Neural crest cell (in vitro differentiated cells): ENCODE data around the gene KLHDC7B. TPM values are rescaled to one million over a fixed set of nuclear protein-coding genes. Genes with fewer than 3 reads are reported as not detected.
A peak's percentile ranks its signal among the peaks of the same experiment; 100 is the strongest.
"Not testable (repeated sequence)": the region's sequence is repeated elsewhere in the genome, so short reads cannot be mapped to it uniquely, and the experiment has no call there.

ENCODE experiments used
- DNase-seq: peaks from one replicate; pipeline ENCODE4 v3.0.0; 2021; ENCODE audit warnings: low read depth, mixed read lengths, low spot score
- H3K27ac Mint-ChIP-seq: one replicate; pipeline ENCODE4 v1.8.0; 2021; ENCODE audit warnings: mild to moderate bottlenecking, mixed read lengths; ENCODE audit not compliant: unreplicated experiment
- H3K27me3 Mint-ChIP-seq: 2 replicates; pipeline ENCODE4 v1.8.0; 2021; ENCODE audit warnings: low read depth, mild to moderate bottlenecking, mixed read lengths
- H3K36me3 Mint-ChIP-seq: 2 replicates; pipeline ENCODE4 v1.8.0; 2021; ENCODE audit warnings: low read depth, mild to moderate bottlenecking, mixed read lengths
- H3K4me1 Mint-ChIP-seq: 2 replicates; pipeline ENCODE4 v1.8.0; 2021; ENCODE audit warnings: mixed read lengths
- H3K4me3 Mint-ChIP-seq: one replicate; pipeline ENCODE4 v1.8.0; 2021; ENCODE audit warnings: mild to moderate bottlenecking, mixed read lengths
- H3K9me3 Mint-ChIP-seq: 2 replicates; pipeline ENCODE4 v1.8.0; 2021; ENCODE audit warnings: mixed read lengths
- total RNA-seq: library from RNA; stranded (reverse); gene quantifications from 2 replicates; pipeline ENCODE4 v1.2.1, GENCODE V29; 2021
- TF ChIP-seq, protein P1 (sequence below): fragments of 200-600 bp; sonication (generic); conservative IDR thresholded peaks from 2 replicates; pipeline ENCODE4 v1.5.0; 2021; ENCODE audit warnings: antibody characterized with exemption, mild to moderate bottlenecking

Gene KLHDC7B
- total RNA-seq, 1 donor from 2014 or later: 0.07 TPM

GRCh38 chr22:50537765-50538164 lies 7.9 kb upstream of the KLHDC7B start:
- no peak for DNase-seq
- Mint-ChIP-seq H3K36me3 (no peaks in the 10 kb centered on the region), H3K9me3 (no peaks in the 10 kb centered on the region), H3K27ac (no peak overlapping the region), H3K4me3 (no peak overlapping the region), H3K4me1 (peaks cover 15% of the 10 kb centered on the region), H3K27me3 (peaks cover 48% of the 10 kb centered on the region)
- TF ChIP-seq, protein P1, sequence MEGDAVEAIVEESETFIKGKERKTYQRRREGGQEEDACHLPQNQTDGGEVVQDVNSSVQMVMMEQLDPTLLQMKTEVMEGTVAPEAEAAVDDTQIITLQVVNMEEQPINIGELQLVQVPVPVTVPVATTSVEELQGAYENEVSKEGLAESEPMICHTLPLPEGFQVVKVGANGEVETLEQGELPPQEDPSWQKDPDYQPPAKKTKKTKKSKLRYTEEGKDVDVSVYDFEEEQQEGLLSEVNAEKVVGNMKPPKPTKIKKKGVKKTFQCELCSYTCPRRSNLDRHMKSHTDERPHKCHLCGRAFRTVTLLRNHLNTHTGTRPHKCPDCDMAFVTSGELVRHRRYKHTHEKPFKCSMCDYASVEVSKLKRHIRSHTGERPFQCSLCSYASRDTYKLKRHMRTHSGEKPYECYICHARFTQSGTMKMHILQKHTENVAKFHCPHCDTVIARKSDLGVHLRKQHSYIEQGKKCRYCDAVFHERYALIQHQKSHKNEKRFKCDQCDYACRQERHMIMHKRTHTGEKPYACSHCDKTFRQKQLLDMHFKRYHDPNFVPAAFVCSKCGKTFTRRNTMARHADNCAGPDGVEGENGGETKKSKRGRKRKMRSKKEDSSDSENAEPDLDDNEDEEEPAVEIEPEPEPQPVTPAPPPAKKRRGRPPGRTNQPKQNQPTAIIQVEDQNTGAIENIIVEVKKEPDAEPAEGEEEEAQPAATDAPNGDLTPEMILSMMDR: no peak

GRCh38 chr22:50540381-50540780 lies 5.3 kb upstream of the KLHDC7B start:
- H3K27me3 Mint-ChIP-seq: peaks cover 28% of the 10 kb centered on the region
- no peaks in the 10 kb centered on the region for H3K36me3 Mint-ChIP-seq
- TF ChIP-seq, protein P1: no peak
- no peaks in the 10 kb centered on the region for H3K4me1 Mint-ChIP-seq
- H3K27ac Mint-ChIP-seq: no peak overlapping the region
- no peak overlapping the region for H3K4me3 Mint-ChIP-seq
- no peak for DNase-seq
- no peaks in the 10 kb centered on the region for H3K9me3 Mint-ChIP-seq

DNA sequence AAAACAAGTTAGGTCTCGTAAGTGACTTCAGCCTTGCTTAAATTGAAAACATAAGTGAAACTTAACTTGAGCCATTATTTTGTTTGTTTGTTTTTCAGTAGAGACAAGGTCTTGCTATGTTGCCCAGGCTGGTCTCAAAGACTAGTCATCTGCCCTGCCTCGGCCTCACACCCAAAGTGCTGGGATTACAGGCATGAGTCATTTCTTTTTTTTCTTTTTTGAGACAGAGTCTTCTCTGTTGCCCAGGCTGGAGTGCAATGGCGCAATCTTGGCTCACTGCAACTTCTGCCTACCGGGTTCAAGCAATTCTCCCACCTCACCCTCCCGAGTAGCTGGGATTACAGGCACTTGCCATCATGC lies 4.1 kb upstream of the KLHDC7B start:
- H3K9me3 Mint-ChIP-seq, H3K4me3 Mint-ChIP-seq, DNase-seq, H3K27ac Mint-ChIP-seq, H3K4me1 Mint-ChIP-seq, H3K36me3 Mint-ChIP-seq: not testable (repeated sequence)
- peaks cover 24% of the 10 kb centered on the region for H3K27me3 Mint-ChIP-seq

GRCh38 chr22:50542416-50542927 lies 3.2 kb upstream of the KLHDC7B start:
- Mint-ChIP-seq H3K4me1 (no peaks in the 10 kb centered on the region), H3K27me3 (peaks cover 18% of the 10 kb centered on the region), H3K4me3 (no peak overlapping the region), H3K36me3 (no peaks in the 10 kb centered on the region), H3K9me3 (no peaks in the 10 kb centered on the region), H3K27ac (no peak overlapping the region)
- DNase-seq: no peak
- TF ChIP-seq, protein P1: no peak

DNA sequence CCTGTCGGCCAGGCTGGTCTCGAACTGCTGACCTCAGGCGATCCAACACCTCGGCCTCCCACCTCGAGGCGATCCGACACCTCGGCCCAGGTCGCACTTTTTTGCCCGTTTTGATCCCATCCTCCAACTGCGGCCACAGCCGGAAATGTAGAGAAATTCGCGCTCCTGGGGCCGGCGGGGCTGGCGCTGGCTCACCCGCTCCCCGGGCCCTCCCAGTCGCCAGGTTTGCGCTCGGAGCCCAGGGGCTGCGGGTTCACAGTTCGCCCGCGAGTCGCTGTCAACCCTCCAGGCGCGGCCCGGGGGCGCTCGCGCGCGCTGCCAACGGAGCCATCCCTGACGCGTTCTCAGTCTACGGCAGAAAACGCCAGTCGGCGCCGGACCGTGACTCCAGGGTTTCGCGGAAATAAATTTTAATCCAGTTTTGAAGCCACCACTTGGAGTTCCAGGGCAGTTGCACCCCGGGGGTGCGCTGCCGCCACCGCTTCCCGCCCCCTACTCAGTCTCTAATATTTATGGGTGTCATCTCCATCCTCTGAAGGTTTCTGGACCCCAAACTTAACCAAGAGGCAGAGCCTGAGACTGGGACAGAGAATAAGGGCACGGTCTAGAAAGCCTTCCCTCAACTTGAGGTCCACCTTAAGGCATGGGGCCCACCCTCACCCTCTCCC lies 1.5 kb upstream of the KLHDC7B start:
- no peaks in the 10 kb centered on the region for H3K9me3 Mint-ChIP-seq
- no peak overlapping the region for H3K27ac Mint-ChIP-seq
- H3K4me3 Mint-ChIP-seq: no peak overlapping the region
- no peaks in the 10 kb centered on the region for H3K36me3 Mint-ChIP-seq
- peak; percentile 84 for DNase-seq
- TF ChIP-seq, protein P1: peak; percentile 59
- no peaks in the 10 kb centered on the region for H3K4me1 Mint-ChIP-seq
- peaks cover 14% of the 10 kb centered on the region for H3K27me3 Mint-ChIP-seq

GRCh38 chr22:50544746-50545253 lies 899 bp upstream of the KLHDC7B start:
- Mint-ChIP-seq H3K4me1 (no peaks in the 10 kb centered on the region), H3K27me3 (peaks cover 14% of the 10 kb centered on the region), H3K36me3 (no peaks in the 10 kb centered on the region), H3K9me3 (no peaks in the 10 kb centered on the region), H3K4me3 (no peak overlapping the region), H3K27ac (no peak overlapping the region)
- TF ChIP-seq, protein P1: no peak
- DNase-seq: no peak
